ENCODE data around the gene ST14. TPM values are rescaled to one million over a fixed set of nuclear protein-coding genes. Genes with fewer than 3 reads are reported as not detected.

The ST14 gene
- total and polyA plus RNA-seq, 2 experiments from 2014 or later, result not detected

GRCh38 chr11:130199792-130200191, 40.2 kb downstream of the ST14 start:
- Histone ChIP-seq H3K9ac (no peak overlapping the region), H3K4me2 (ENCODE audit: unreplicated experiment) (no peak overlapping the region), H3F3A (ENCODE audit: insufficient read depth) (no peaks in the 10 kb centered on the region), H3K4me3 (no peak overlapping the region), H3K9me3 (ENCODE audit: low read depth) (no peaks in the 10 kb centered on the region), H4K20me1 (ENCODE audit: insufficient read depth) (no peaks in the 10 kb centered on the region), H3K36me3 (ENCODE audit: low read depth) (no peaks in the 10 kb centered on the region), H3K9me2 (ENCODE audit: insufficient read depth) (no peaks in the 10 kb centered on the region), H3K27me3 (replicated peaks; ENCODE audit: insufficient read depth) (no peaks in the 10 kb centered on the region; the same call in 1 of the 2 replicates), H2AFZ (no peak overlapping the region), H3K27ac (no peak overlapping the region), H3K79me2 (ENCODE audit: insufficient read depth) (no peaks in the 10 kb centered on the region), H3K4me1 (ENCODE audit: insufficient read depth) (no peaks in the 10 kb centered on the region)
- TF ChIP-seq EZH2phosphoT487 (IDR thresholded peaks at IDR 0.05; ENCODE audit: insufficient read depth, low read depth) (no peak), EZH2 (IDR thresholded peaks at IDR 0.05; ENCODE audit: insufficient read depth, poor library complexity, severe bottlenecking) (no peak)
- in situ Hi-C loops (cut with MboI), result loop anchor here (10.0 kb wide), 1 partner anchor 665 kb away; no protein-coding TSS in a partner anchor
- 62 to 77% methylated on average over 12 of the region's 12 CpGs for WGBS, 2 experiments (ENCODE audit: low coverage in 1 of 2, low lambda C conversion rate in 2 of 2, missing lambda C conversion rate in 2 of 2)
- no peak for DNase-seq

- Histone ChIP-seq H3K79me2 (ENCODE audit: insufficient read depth) (no peaks in the 10 kb centered on the region), H3K9me3 (ENCODE audit: low read depth) (no peaks in the 10 kb centered on the region), H3K9me2 (ENCODE audit: insufficient read depth) (no peaks in the 10 kb centered on the region), H3K4me2 (ENCODE audit: unreplicated experiment) (no peak overlapping the region), H4K20me1 (ENCODE audit: insufficient read depth) (no peaks in the 10 kb centered on the region), H3K4me1 (ENCODE audit: insufficient read depth) (no peaks in the 10 kb centered on the region), H3K4me3 (no peak overlapping the region), H3K36me3 (ENCODE audit: low read depth) (no peaks in the 10 kb centered on the region), H3F3A (ENCODE audit: insufficient read depth) (no peaks in the 10 kb centered on the region), H2AFZ (no peak overlapping the region), H3K27ac (no peak overlapping the region), H3K27me3 (replicated peaks; ENCODE audit: insufficient read depth) (no peaks in the 10 kb centered on the region; the same call in 1 of the 2 replicates), H3K9ac (no peak overlapping the region)
- in situ Hi-C loops (cut with MboI), result loop anchor here (10.0 kb wide), 1 partner anchor 664 kb away; no protein-coding TSS in a partner anchor
- no peak for TF ChIP-seq EZH2 (IDR thresholded peaks at IDR 0.05; ENCODE audit: insufficient read depth, poor library complexity, severe bottlenecking)
- TF ChIP-seq EZH2phosphoT487 (IDR thresholded peaks at IDR 0.05; ENCODE audit: insufficient read depth, low read depth), result no peak
- DNase-seq, result no peak
- WGBS, 2 experiments (ENCODE audit: low coverage in 1 of 2, low lambda C conversion rate in 2 of 2, missing lambda C conversion rate in 2 of 2), result 83 to 84% methylated on average over 7 of the region's 7 CpGs
Observed at GRCh38 chr11:130201026-130201425, 41.4 kb downstream of the ST14 start.

DNA sequence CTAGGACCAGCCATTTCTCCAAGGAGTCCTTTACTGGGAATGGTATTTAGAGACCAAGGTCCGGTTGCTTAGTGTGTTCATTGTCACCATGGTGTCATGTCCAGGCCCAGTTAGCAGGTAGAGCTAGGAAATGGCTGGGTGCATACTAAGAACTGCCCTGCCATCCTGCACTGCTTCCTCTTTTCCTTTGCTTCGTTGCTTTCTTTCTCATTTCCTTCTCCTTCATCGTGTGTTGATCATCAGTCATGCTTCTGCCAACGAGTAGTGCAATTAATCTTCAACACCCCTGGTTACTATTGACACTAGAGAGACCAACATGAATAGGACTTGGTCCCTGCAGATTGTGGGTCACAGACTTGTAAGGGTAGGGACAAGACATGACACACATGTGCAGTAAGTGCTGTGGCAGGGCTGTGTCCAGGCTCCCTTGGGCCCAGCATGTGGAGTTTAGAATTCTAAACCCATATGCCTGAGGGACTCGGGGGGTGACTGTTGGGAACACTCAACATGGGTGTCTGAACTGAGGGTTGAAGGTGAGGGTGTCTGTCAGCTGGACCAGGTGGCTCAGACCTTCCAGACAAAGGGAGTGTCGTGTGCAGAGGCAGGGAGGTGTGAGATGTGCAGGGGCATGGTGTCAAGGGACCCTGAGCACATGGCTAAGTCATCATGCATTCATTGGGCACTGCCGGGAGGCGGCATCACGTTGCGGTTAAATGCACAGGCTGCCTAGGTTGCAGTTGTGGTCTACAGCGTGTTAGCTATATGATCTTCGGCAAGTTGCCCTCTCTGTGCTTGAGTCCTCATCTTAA, 42.6 kb downstream of the ST14 start:
- in situ Hi-C loops (cut with MboI), result loop anchor here (10.0 kb wide), 1 partner anchor 663 kb away; no protein-coding TSS in a partner anchor
- no peak for DNase-seq
- TF ChIP-seq EZH2 (IDR thresholded peaks at IDR 0.05; ENCODE audit: insufficient read depth, poor library complexity, severe bottlenecking) (no peak), EZH2phosphoT487 (IDR thresholded peaks at IDR 0.05; ENCODE audit: insufficient read depth, low read depth) (no peak)
- H3F3A ChIP-seq (ENCODE audit: insufficient read depth), result no peaks in the 10 kb centered on the region
- H3K4me1 ChIP-seq (ENCODE audit: insufficient read depth), result no peaks in the 10 kb centered on the region
- no peak overlapping the region for H3K27ac ChIP-seq
- H3K9me3 ChIP-seq (ENCODE audit: low read depth), result no peaks in the 10 kb centered on the region
- no peak overlapping the region for H3K4me2 ChIP-seq (ENCODE audit: unreplicated experiment)
- 71 to 79% methylated on average over 12 of the region's 12 CpGs for WGBS, 2 experiments (ENCODE audit: low coverage in 1 of 2, low lambda C conversion rate in 2 of 2, missing lambda C conversion rate in 2 of 2)
- no peak overlapping the region for H3K4me3 ChIP-seq
- H3K36me3 ChIP-seq (ENCODE audit: low read depth), result no peaks in the 10 kb centered on the region
- H4K20me1 ChIP-seq (ENCODE audit: insufficient read depth), result no peaks in the 10 kb centered on the region
- H3K9me2 ChIP-seq (ENCODE audit: insufficient read depth), result no peaks in the 10 kb centered on the region
- H3K9ac ChIP-seq, result no peak overlapping the region
- no peaks in the 10 kb centered on the region; the same call in 1 of the 2 replicates for H3K27me3 ChIP-seq (replicated peaks; ENCODE audit: insufficient read depth)
- H3K79me2 ChIP-seq (ENCODE audit: insufficient read depth), result no peaks in the 10 kb centered on the region
- H2AFZ ChIP-seq, result no peak overlapping the region

DNA sequence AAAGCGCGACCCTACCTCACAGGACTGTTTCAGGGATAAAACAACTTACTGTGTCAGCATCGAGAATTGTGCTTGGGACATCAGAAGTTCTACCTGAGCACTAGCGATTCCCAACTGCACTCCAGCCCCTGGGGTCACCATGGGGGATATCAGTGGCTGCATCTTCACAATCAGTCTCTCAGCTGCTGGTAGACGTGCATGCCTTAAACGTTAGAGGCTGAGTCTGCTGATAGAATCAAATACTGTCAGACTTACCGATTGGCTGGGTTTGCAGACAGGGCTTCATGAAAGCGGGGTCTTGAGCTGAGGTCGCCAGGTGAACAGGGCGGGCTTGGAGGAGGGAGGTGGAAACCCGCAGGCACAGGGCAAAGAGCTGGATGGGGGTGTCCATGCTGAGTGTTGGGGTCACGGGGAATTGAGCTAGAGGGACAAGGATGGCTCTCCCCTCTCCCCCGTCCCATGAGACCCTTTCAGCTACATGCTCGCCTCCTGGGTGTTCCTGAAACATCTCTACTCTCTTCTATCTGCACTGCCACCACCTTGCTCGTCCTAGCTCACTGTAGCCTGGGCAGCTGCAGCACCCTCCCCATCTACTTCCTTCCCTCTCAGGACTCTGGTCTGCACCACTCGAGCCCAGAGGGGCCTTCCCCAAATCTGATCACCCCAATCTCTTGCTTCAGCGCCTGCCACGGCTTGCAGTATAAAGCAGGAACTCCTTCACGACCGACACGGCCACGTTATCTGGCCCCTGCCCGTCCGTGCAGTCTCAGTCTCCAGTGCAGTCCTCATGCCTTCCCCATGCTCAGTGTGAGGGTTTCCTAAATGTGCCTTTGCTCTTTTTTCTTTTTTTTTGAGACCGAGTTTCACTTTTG, 43.5 kb downstream of the ST14 start:
- H3K36me3 ChIP-seq (ENCODE audit: low read depth), result no peaks in the 10 kb centered on the region
- in situ Hi-C loops (cut with MboI), result loop anchor here (10.0 kb wide), 1 partner anchor 662 kb away; no protein-coding TSS in a partner anchor
- H3K4me3 ChIP-seq, result no peak overlapping the region
- no peaks in the 10 kb centered on the region for H3F3A ChIP-seq (ENCODE audit: insufficient read depth)
- TF ChIP-seq EZH2phosphoT487 (IDR thresholded peaks at IDR 0.05; ENCODE audit: insufficient read depth, low read depth) (no peak), EZH2 (IDR thresholded peaks at IDR 0.05; ENCODE audit: insufficient read depth, poor library complexity, severe bottlenecking) (no peak)
- no peaks in the 10 kb centered on the region for H3K9me2 ChIP-seq (ENCODE audit: insufficient read depth)
- H3K9ac ChIP-seq, result no peak overlapping the region
- no peak for DNase-seq
- 76 to 79% methylated on average over 25 of the region's 25 CpGs for WGBS, 2 experiments (ENCODE audit: low coverage in 1 of 2, low lambda C conversion rate in 2 of 2, missing lambda C conversion rate in 2 of 2)
- no peaks in the 10 kb centered on the region; the same call in 1 of the 2 replicates for H3K27me3 ChIP-seq (replicated peaks; ENCODE audit: insufficient read depth)
- no peak overlapping the region for H3K4me2 ChIP-seq (ENCODE audit: unreplicated experiment)
- no peaks in the 10 kb centered on the region for H3K79me2 ChIP-seq (ENCODE audit: insufficient read depth)
- no peaks in the 10 kb centered on the region for H3K4me1 ChIP-seq (ENCODE audit: insufficient read depth)
- no peak overlapping the region for H2AFZ ChIP-seq
- no peak overlapping the region for H3K27ac ChIP-seq
- no peaks in the 10 kb centered on the region for H4K20me1 ChIP-seq (ENCODE audit: insufficient read depth)
- no peaks in the 10 kb centered on the region for H3K9me3 ChIP-seq (ENCODE audit: low read depth)
